Activated naive CD8-positive, alpha-beta T cell (primary cell): Measurements from ENCODE around the gene GNAQ.

Source experiments
- H3K27ac Mint-ChIP-seq: one replicate; pipeline ENCODE4 v1.8.0; 2021; ENCODE audit warnings: mixed read lengths
- H3K27me3 Mint-ChIP-seq: one replicate; pipeline ENCODE4 v1.8.0; 2021; ENCODE audit warnings: mixed read lengths
- H3K36me3 Mint-ChIP-seq: one replicate; pipeline ENCODE4 v1.8.0; 2021; ENCODE audit warnings: mixed read lengths
- H3K4me1 Mint-ChIP-seq: one replicate; pipeline ENCODE4 v1.8.0; 2021; ENCODE audit warnings: low read depth, mixed read lengths
- H3K4me3 Mint-ChIP-seq: one replicate; pipeline ENCODE4 v1.8.0; 2021; ENCODE audit warnings: mild to moderate bottlenecking, mixed read lengths
- H3K9me3 Mint-ChIP-seq: one replicate; pipeline ENCODE4 v1.8.0; 2021; ENCODE audit warnings: low read depth, mixed read lengths

Gene GNAQ

DNA sequence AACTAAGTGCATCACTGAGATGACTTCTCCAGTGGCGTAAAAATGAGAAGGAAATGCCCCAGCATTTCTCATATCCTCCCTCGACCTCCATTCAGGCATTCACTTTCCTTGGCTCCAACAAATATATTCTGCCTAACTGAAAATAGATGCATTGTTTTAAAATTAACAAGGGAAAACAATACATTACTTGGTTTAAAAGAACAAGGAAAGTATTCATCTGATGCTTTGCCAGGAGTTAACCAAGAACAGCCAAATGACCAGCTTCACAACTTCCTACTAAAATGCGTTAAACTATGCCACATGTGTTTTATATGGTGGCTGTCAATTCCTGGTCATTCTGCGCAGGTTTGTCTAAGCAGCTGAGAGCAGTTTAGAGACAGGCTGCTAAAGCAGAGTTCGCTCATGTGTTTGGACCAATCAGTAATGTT is 121.4 kb downstream of the GNAQ start:
- Mint-ChIP-seq H3K36me3 (peaks cover 24% of the 10 kb centered on the region), H3K4me1 (peaks cover 64% of the 10 kb centered on the region), H3K27me3 (no peaks in the 10 kb centered on the region), H3K9me3 (no peaks in the 10 kb centered on the region), H3K27ac (peak overlapping the region; percentile 55), H3K4me3 (peak overlapping the region; percentile 64)

DNA sequence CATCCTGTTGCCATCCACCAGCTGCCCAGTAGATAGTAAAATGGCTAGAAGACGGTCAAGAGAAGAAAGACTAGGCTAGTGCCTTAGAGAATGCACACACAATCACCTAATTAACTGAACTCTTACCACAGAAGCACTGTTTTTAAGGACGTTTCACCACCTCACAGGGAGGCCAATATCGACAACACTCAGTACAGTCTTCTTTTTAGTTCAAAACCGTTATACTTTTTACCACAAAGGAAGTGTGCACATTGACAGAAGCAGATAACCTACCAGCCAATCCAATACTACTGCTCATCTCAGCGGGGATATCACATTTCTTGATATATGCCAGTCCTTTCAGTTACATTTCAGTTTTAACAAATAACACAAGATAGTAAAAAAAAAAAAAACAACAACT is 122.3 kb downstream of the GNAQ start:
- H3K27me3 Mint-ChIP-seq = no peaks in the 10 kb centered on the region
- peak overlapping the region; percentile 93 for H3K27ac Mint-ChIP-seq
- peak overlapping the region; percentile 64 for H3K4me3 Mint-ChIP-seq
- no peaks in the 10 kb centered on the region for H3K9me3 Mint-ChIP-seq
- peaks cover 22% of the 10 kb centered on the region for H3K36me3 Mint-ChIP-seq
- peaks cover 61% of the 10 kb centered on the region for H3K4me1 Mint-ChIP-seq

DNA sequence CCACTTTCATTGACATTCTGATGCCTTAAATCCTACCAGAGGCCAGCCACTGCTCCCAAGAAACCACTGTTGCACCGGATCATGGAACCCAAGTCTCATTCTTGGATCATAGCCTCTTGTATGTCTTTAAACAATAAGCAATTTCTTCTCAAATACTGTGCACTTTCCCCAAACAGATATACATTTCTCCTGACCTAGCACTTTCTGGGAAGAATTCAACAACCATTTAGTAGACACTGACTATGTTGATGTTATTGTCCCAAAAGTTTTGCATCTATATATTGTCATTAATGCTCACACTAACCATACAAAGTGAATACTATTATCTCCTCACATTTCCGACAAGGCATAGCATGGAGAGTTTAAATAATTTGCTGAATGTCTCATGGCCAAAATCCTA is 123.3 kb downstream of the GNAQ start:
- Mint-ChIP-seq H3K4me3 (peak overlapping the region; percentile 33), H3K4me1 (peaks cover 61% of the 10 kb centered on the region), H3K36me3 (peaks cover 14% of the 10 kb centered on the region), H3K27me3 (no peaks in the 10 kb centered on the region), H3K27ac (peak overlapping the region; percentile 93), H3K9me3 (no peaks in the 10 kb centered on the region)

DNA sequence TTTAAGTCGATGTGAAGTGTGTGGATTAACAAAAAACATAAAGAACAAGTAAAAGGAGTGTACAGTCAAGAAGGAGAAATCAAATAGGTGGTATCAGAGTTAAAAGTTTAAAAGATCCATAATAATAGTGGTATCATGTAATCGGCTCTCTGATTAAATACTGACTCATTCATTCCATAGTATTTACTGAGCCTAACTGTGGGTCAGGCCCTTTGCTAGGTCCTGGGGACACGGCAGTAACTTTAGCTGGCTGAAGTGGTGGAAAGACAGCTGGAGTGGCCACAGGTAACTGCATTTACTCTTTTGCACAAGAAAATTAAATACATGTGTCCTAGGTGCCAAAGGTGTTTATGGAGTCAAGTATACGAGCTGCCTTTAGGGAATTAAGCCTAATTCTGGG is 124.0 kb downstream of the GNAQ start:
- peaks cover 60% of the 10 kb centered on the region for H3K4me1 Mint-ChIP-seq
- H3K36me3 Mint-ChIP-seq = peaks cover 13% of the 10 kb centered on the region
- H3K27me3 Mint-ChIP-seq = no peaks in the 10 kb centered on the region
- no peaks in the 10 kb centered on the region for H3K9me3 Mint-ChIP-seq
- peak overlapping the region; percentile 18 for H3K27ac Mint-ChIP-seq
- H3K4me3 Mint-ChIP-seq = no peak overlapping the region

DNA sequence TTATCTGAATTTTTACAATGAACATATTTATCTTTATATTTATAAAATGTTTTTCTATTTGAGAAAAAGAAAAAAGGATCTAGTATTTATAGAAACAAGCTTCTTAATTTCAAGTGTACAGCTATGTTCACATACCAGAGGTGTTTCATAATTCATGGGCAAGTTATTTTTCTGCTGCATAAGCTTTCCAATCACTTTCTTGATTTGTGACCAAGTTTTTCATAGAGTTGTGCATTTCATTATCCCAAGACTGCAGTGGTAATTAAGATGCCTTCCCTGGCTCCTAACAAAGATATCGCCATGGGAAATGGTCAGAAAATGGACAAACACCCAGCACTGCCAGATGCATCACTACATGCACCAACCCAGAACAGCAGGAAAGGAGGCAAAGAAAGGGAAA is 124.6 kb downstream of the GNAQ start:
- no peak overlapping the region for H3K4me3 Mint-ChIP-seq
- H3K36me3 Mint-ChIP-seq = peaks cover 13% of the 10 kb centered on the region
- peak overlapping the region; percentile 8 for H3K27ac Mint-ChIP-seq
- H3K9me3 Mint-ChIP-seq = no peaks in the 10 kb centered on the region
- no peaks in the 10 kb centered on the region for H3K27me3 Mint-ChIP-seq
- peaks cover 60% of the 10 kb centered on the region for H3K4me1 Mint-ChIP-seq

DNA sequence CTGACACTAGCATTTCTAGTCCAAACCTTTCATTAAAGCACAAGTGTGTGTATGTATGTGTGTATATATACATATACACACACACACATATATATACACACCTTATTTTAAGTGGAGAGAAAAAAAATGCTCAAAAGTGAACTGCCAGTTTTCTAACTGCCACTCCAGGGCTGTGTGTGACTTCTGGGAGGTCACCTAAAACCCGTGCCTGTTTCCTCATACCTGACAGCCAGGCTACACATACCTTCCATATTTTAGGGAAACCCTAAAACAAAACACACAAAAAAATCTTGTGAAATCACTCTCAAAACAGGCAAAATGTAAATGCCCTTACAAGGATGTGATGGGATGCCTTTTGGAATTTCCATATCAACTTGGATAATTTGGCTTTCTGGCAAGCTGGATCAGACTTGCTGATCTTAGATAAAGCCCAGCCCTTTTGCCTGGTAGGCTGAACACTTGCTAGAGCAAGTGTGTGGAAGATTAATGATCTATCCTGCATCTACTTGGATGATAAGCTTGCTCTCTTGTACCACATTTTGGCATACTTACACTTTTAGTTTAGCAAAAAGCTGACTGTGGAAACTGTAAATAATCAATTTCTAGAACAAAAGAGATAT is 127.8 kb downstream of the GNAQ start:
- Mint-ChIP-seq H3K4me1 (peaks cover 43% of the 10 kb centered on the region), H3K9me3 (no peaks in the 10 kb centered on the region), H3K27me3 (no peaks in the 10 kb centered on the region), H3K4me3 (no peak overlapping the region), H3K36me3 (peaks cover 15% of the 10 kb centered on the region), H3K27ac (no peak overlapping the region)

DNA sequence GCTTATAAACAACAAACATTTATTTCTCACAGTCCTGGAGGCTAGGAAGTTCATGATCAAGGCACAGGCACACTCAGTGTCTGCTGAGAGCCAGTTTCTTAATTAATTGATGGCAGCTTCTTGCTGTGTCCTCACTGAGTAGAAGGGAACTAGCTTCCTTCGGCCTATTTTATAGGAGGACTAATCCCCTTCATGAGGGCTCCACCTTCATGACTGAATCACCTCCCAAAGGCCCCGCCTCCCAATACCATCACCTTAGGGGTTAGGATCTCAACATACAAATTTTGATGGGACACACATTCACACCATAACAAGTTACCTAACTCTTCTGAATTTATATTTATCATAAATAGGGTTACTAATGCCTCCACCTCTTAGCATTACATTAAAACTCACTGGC is 129.8 kb downstream of the GNAQ start:
- H3K27me3 Mint-ChIP-seq = no peaks in the 10 kb centered on the region
- H3K4me1 Mint-ChIP-seq = peaks cover 36% of the 10 kb centered on the region
- peaks cover 10% of the 10 kb centered on the region for H3K36me3 Mint-ChIP-seq
- H3K9me3 Mint-ChIP-seq = no peaks in the 10 kb centered on the region
- no peak overlapping the region for H3K4me3 Mint-ChIP-seq
- H3K27ac Mint-ChIP-seq = no peak overlapping the region

DNA sequence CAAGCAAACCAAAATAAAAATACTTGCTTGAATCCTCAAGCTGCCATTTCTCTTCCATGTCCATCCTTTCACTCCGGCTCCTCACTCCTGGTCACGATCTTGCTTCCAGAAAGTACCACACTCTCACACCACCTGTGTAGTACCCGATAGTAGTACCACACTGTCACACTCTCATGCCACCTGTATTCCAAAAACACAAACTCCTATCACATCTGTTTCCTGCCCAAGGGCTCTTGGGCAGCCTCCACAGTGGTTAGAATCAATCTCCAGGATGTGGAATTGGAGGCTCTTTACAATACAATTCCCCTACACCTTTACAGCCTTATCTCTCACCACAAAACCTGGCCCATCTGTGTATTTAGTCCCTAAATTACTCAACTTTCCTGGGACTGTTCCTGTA is 130.6 kb downstream of the GNAQ start:
- peaks cover 32% of the 10 kb centered on the region for H3K4me1 Mint-ChIP-seq
- H3K9me3 Mint-ChIP-seq = no peaks in the 10 kb centered on the region
- H3K4me3 Mint-ChIP-seq = no peak overlapping the region
- H3K27ac Mint-ChIP-seq = no peak overlapping the region
- peaks cover 12% of the 10 kb centered on the region for H3K36me3 Mint-ChIP-seq
- no peaks in the 10 kb centered on the region for H3K27me3 Mint-ChIP-seq

DNA sequence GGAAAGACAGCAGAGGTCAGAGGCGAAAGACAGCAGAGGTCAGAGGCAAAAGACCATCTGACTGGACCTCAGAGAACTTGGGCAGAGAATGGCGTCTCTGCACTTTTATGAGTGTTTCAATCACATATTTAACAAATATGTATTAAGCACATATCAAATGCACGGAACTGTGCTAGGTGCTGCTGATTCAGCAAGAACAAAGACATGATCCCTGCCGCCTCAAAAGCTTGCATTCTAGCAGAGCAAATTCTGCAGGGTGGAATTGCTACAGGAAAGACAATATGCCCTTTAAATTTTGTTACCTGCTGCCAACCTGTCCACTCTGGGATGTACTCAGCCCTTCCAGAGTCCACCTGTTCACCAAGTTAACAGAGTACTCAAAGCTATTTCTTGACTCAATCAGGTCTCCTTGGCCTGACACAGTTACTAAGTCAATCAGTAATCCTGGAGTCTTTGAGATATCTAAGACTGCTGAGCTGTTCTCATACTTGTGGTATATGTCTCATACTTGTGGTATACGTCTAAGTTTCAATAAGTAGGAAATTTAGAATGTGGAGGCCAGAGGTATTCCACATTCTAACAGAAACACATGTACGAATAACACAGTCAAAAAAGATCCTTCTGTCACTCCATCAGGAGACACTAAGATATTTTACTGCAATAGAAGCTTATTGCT is 131.8 kb downstream of the GNAQ start:
- H3K9me3 Mint-ChIP-seq = no peaks in the 10 kb centered on the region

DNA sequence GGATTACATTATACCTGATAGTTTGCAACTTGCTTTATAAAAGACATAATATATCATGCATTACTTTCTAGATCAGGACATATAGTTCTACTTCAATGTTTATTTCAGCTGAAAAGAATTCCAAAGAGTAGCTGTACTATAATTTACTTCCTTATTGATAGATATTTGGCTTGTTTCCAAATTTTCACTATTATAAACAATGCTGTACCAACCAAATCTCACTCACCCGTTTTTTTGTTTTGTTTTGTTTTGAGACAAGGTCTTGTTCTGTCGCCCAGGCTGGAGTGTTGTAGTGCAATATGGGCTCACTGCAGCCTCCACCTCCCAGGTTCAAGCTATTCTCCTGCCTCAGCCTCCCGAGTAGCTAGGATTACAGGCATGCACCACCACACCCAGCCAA is 132.7 kb downstream of the GNAQ start:
- Mint-ChIP-seq H3K9me3 (no peaks in the 10 kb centered on the region), H3K4me3 (no peak overlapping the region), H3K36me3 (peaks cover 16% of the 10 kb centered on the region), H3K27ac (no peak overlapping the region), H3K4me1 (peaks cover 30% of the 10 kb centered on the region), H3K27me3 (no peaks in the 10 kb centered on the region)

More for the DNA sequence above, 131.8 kb downstream of the GNAQ start:
- H3K27ac Mint-ChIP-seq = no peak overlapping the region
- H3K4me1 Mint-ChIP-seq = peaks cover 28% of the 10 kb centered on the region
- H3K36me3 Mint-ChIP-seq = peaks cover 16% of the 10 kb centered on the region
- no peak overlapping the region for H3K4me3 Mint-ChIP-seq
- H3K27me3 Mint-ChIP-seq = no peaks in the 10 kb centered on the region

DNA sequence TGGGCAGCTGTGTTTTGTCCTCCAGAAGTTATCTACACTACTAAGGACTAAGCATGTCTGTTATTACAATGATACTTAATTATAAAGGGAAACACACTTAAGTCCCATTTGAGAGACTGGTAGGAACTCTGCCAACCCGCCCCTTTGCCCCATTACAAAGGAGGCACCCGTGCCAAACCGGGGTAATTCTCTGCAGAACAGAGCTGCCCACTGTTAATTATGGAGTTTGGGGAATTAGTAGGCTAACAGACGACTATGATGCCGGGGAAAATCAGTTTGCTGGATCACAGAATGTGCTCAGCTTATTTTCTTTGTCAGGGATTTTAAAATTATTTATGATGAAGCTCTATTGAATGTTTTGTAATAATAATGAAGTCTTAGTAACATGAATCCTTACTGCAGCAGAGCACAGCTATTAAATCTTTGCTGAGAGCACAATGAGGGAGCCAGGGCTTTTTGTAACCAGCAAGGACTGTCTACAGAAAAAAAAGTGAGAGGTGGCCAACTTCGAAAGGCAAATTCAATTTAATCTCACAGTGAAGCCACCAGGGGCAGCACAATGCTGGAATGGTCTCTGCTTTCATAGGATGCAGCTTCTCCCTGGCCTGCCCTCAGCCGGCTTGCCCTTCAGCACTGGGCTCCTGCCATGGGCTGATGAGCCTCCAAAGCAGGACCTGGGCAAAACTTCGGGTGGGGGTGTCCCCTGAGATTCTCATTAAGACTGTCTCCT is 134.5 kb downstream of the GNAQ start:
- Mint-ChIP-seq H3K27ac (no peak overlapping the region), H3K4me1 (peaks cover 40% of the 10 kb centered on the region), H3K36me3 (peaks cover 22% of the 10 kb centered on the region), H3K4me3 (no peak overlapping the region), H3K9me3 (no peaks in the 10 kb centered on the region), H3K27me3 (no peaks in the 10 kb centered on the region)

DNA sequence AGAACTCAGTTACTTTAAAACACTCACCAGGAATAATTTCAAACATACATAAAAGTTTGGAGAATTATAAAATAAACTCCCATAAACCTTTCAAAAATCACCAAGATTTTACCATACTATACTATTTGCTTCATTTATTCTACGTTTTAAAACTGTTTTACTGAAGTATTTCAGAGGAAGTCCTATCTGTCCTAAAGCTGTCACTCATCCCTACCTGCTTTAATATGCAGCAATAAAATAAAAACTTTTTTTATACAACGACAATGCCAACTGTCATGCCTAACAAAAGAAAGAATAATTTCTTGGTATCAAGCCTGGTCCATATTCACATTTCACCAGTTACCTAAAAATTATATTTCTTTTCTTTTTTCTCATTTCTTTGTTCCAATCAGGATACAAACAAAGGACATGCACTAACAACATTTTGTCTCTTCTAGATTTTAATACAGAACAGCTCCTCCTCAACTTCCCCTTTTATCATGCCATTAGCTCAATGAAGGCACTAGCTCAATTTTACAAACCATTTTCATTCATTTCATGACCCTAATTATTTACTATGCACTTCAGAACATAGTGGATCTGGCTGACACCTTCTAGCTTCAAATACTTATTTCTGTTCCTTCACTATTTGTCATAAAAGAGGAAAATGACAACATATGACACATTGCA is 135.2 kb downstream of the GNAQ start:
- Mint-ChIP-seq H3K36me3 (peaks cover 22% of the 10 kb centered on the region), H3K4me1 (peaks cover 40% of the 10 kb centered on the region), H3K9me3 (no peaks in the 10 kb centered on the region), H3K27ac (no peak overlapping the region), H3K4me3 (no peak overlapping the region), H3K27me3 (no peaks in the 10 kb centered on the region)

DNA sequence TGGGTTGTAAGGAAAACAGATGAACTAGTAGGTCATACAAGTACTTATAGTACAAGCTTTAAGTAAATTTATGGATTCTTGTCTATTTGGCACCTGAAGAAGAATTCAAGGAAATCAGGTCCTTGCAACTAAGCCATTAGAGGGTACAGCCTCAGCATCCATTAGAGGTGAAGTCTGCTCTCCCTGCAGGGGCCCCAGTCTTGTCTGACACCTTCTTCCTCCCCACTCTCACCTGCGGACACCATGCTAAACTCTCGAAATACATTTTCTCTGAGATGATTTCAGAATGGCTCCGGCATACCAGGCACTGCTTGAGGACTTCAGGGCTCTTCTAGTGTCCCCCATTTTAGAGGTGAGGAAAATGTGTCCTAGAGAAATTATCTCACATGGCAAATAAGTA is 137.9 kb downstream of the GNAQ start:
- H3K27me3 Mint-ChIP-seq = no peaks in the 10 kb centered on the region
- H3K4me1 Mint-ChIP-seq = peaks cover 30% of the 10 kb centered on the region
- no peak overlapping the region for H3K4me3 Mint-ChIP-seq
- H3K36me3 Mint-ChIP-seq = peaks cover 24% of the 10 kb centered on the region
- H3K9me3 Mint-ChIP-seq = no peaks in the 10 kb centered on the region
- H3K27ac Mint-ChIP-seq = no peak overlapping the region

DNA sequence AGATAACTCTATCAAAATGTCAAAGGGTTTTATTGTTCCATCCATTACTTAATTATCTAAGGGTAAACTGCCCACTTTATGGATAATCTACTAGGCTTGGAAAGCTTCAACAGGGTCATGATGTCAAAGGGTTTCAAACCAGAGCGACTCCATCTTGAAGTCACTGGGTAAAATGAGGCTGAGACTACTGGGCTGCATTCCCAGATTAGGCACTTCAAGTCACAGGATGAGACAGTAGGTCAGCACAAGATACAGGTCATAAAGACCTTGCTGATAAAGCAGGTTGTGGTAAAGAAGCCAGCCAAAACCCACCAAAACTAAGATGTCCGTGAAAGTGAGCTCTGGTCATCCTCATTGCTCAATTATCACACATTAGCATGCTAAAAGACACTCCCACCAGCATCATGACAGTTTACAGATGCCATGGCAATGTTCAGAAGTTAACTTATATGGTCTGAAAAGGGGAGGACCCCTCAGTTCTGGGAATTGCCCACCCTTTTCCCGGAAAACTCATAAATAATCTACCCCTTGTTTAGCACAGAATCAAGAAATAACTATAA is 138.6 kb downstream of the GNAQ start:
- Mint-ChIP-seq H3K36me3 (peaks cover 22% of the 10 kb centered on the region), H3K4me3 (no peak overlapping the region), H3K27ac (no peak overlapping the region), H3K27me3 (no peaks in the 10 kb centered on the region), H3K4me1 (peaks cover 28% of the 10 kb centered on the region), H3K9me3 (no peaks in the 10 kb centered on the region)

DNA sequence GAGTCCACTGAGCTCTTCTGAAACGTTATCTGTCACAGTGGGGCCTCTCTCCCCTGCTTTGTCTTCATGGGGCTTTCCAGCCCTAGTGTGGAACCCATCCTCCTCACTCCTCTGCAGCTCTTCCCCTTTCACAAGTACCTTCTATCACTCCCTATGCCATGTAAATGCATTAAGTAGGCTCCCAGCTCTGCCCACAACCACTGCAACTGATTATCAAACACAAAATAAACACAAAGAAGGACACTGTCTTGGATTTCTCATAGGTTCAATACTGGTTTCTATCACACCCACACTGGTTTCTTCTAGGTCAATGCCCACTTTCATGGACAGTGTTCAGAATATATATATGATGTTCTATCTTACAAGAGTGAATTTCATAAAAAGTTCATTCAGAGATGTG is 139.4 kb downstream of the GNAQ start:
- Mint-ChIP-seq H3K27me3 (no peaks in the 10 kb centered on the region), H3K4me3 (no peak overlapping the region), H3K36me3 (peaks cover 22% of the 10 kb centered on the region), H3K9me3 (no peaks in the 10 kb centered on the region), H3K4me1 (peaks cover 23% of the 10 kb centered on the region), H3K27ac (no peak overlapping the region)
